K562 (cell line): ENCODE data around the gene PSMD11. TPM values are rescaled to one million over a fixed set of nuclear protein-coding genes. Genes with fewer than 3 reads are reported as not detected.

Experiments
- ATAC-seq: fragments of 200-7000 bp; cut with Tn5 transposase; 3 replicates; pipeline ENCODE4 v1.9.1; 2020; ENCODE audit warnings: moderate library complexity
- BruUV-seq: library from RNA; stranded (reverse); fragments of 400-500 nt; replicated peaks from 2 replicates; lab custom pipeline; 2021; lab: Mats Ljungman, UMichigan
- CTCF ChIA-PET: fragments of 300-600 bp; formaldehyde crosslinking; extraction: SDS; loops from one replicate; lab custom pipeline; 2021; ENCODE audit warnings: low intra/inter-chr PET ratio; lab: Yijun Ruan, JAX
- POLR2A ChIA-PET: fragments of 300-600, 350-650 bp; sonication (Branson Sonifier 250); formaldehyde crosslinking; extraction: SDS; loops from one replicate; lab custom pipeline; 2021; ENCODE audit warnings: antibody characterized with exemption, inconsistent platforms; lab: Yijun Ruan, JAX
- DNase-seq, 4 experiments: peaks; one replicate each; pipeline versions ENCODE4 v3.0.0 to v3.0.0-alpha.2; 2011 to 2018; ENCODE audit warnings: low spot score in 3 of 4, mixed read lengths in 3 of 4; ENCODE audit errors: extremely low read depth in 1 of 4
- FAIRE-seq: peaks from 2 replicates; lab custom pipeline; 2011; peaks lifted over from hg19 to GRCh38; lab: Jason Lieb, UNC
- H2AFZ ChIP-seq: 2 replicates; pipeline ENCODE4 v1.6.0; 2011; ENCODE audit warnings: low read depth, low read length, control low read depth, inconsistent platforms
- H3K27ac ChIP-seq: fragments of 200-600 bp; 3 replicates; pipeline ENCODE4 v1.8.0; 2011; ENCODE audit warnings: low read depth, mild to moderate bottlenecking, control low read depth, inconsistent platforms, low read length, moderate library complexity, mixed read lengths; ENCODE audit errors: extremely low read depth
- H3K27me3 ChIP-seq, 2 experiments: fragments of 300-600 bp in 1 of 2; 2 replicates in 1 of 2; 3 replicates in 1 of 2; pipeline versions ENCODE4 v1.6.0 to v1.8.0; 2011; ENCODE audit warnings: inconsistent platforms in 2 of 2, low read length in 2 of 2, mild to moderate bottlenecking in 1 of 2, mixed read lengths in 1 of 2, moderate library complexity in 1 of 2; ENCODE audit not compliant: control insufficient read depth in 2 of 2, insufficient read depth in 2 of 2
- H3K36me3 ChIP-seq: fragments of 300-600 bp; 3 replicates; pipeline ENCODE4 v1.8.0; 2011; ENCODE audit warnings: mild to moderate bottlenecking, low read length, inconsistent platforms; ENCODE audit not compliant: control insufficient read depth, insufficient read depth
- H3K4me1 ChIP-seq, 2 experiments: fragments of 200-600 bp in 1 of 2; replicated peaks in 1 of 2; 2 replicates in 1 of 2; 3 replicates in 1 of 2; pipeline versions ENCODE4 v1.5.1 to v1.8.0; 2011; ENCODE audit warnings: inconsistent platforms in 2 of 2, low read length in 2 of 2, mild to moderate bottlenecking in 1 of 2, mixed read lengths in 1 of 2, moderate library complexity in 1 of 2; ENCODE audit not compliant: control insufficient read depth in 2 of 2, insufficient read depth in 2 of 2
- H3K4me2 ChIP-seq: 2 replicates; pipeline ENCODE4 v1.6.1; 2011; ENCODE audit warnings: low read length, control low read depth, inconsistent platforms, mixed read lengths; ENCODE audit not compliant: insufficient read depth
- H3K4me3 ChIP-seq: fragments of 200-600 bp; sonication (generic), shearing (Covaris generic); 2 replicates; pipeline ENCODE4 v1.5.1; 2016; ENCODE audit warnings: control low read depth, inconsistent platforms
- H3K79me2 ChIP-seq: fragments of 200-600 bp; 3 replicates; pipeline ENCODE4 v1.8.0; 2011; ENCODE audit warnings: low read length, inconsistent platforms; ENCODE audit not compliant: control insufficient read depth, insufficient read depth
- H3K9ac ChIP-seq, 2 experiments: 2 replicates each; pipeline versions ENCODE4 v1.6.0 to v1.6.1; 2011; ENCODE audit warnings: low read depth in 2 of 2, low read length in 2 of 2, control low read depth in 1 of 2, inconsistent platforms in 1 of 2, mild to moderate bottlenecking in 1 of 2, mixed read lengths in 1 of 2; ENCODE audit not compliant: insufficient read depth in 1 of 2
- H3K9me1 ChIP-seq: one replicate; pipeline ENCODE4 v1.6.0; 2011; ENCODE audit warnings: inconsistent platforms, mild to moderate bottlenecking, low read length, moderate library complexity; ENCODE audit not compliant: control insufficient read depth, insufficient read depth
- H3K9me3 ChIP-seq: replicated peaks from 2 replicates; pipeline ENCODE4 v1.5.1; 2011; ENCODE audit warnings: low read depth, low read length, inconsistent platforms; ENCODE audit not compliant: control insufficient read depth, insufficient read depth
- H4K20me1 ChIP-seq: replicated peaks from 2 replicates; pipeline ENCODE4 v1.6.1; 2011; ENCODE audit warnings: low read length, inconsistent platforms, mixed read lengths; ENCODE audit not compliant: control insufficient read depth, insufficient read depth
- ARID3B ChIP-seq: fragments of 250-450 bp; sonication (Bioruptor Pico); IDR thresholded peaks from 2 replicates; pipeline ENCODE4 v1.4.0; 2020; ENCODE audit warnings: borderline replicate concordance
- BCOR ChIP-seq: fragments of 450-650 bp; IDR thresholded peaks from 2 replicates; pipeline ENCODE4 v1.6.1; 2016
- BMI1 ChIP-seq: fragments of 150-350 bp; IDR thresholded peaks from 2 replicates; pipeline ENCODE4 v1.6.1; 2014; ENCODE audit warnings: low read length
- BRCA1 ChIP-seq, 2 experiments: fragments of 450-650 bp in 1 of 2; sonication (generic) in 1 of 2; formaldehyde crosslinking in 1 of 2; IDR thresholded peaks; 2 replicates each; pipeline versions ENCODE4 v1.5.0 to v1.6.1; 2017 to 2020; ENCODE audit warnings: mild to moderate bottlenecking in 1 of 2, missing genetic modification reagents in 1 of 2
- CBX2 ChIP-seq: fragments of 200-600 bp; sonication (generic); IDR thresholded peaks from one replicate; pipeline ENCODE4 v1.6.1; 2012; ENCODE audit warnings: mild to moderate bottlenecking, low read length, inconsistent platforms; ENCODE audit not compliant: insufficient read depth, poor library complexity, severe bottlenecking
- ELF1 ChIP-seq: fragments of 200-800 bp; sonication (Bioruptor generic); IDR thresholded peaks from 2 replicates; pipeline ENCODE4 v1.6.1; 2016; ENCODE audit warnings: missing genetic modification characterization, missing compliant biosample characterization
- GATAD2B ChIP-seq: fragments of 450-650 bp; IDR thresholded peaks from 2 replicates; pipeline ENCODE4 v1.6.1; 2017; ENCODE audit warnings: mild to moderate bottlenecking, borderline replicate concordance
- HMG20A ChIP-seq: fragments of 450-650 bp; formaldehyde crosslinking; conservative IDR thresholded peaks from 2 replicates; pipeline ENCODE4 v1.4.0; 2020; ENCODE audit warnings: mild to moderate bottlenecking, mixed read lengths
- MTF1 ChIP-seq: fragments of 250-450 bp; sonication (Bioruptor Pico); IDR thresholded peaks from 2 replicates; pipeline ENCODE4 v1.9.0; 2021; ENCODE audit warnings: moderate library complexity, mild to moderate bottlenecking, inconsistent platforms, borderline replicate concordance
- MYNN ChIP-seq, 2 experiments: sonication (generic); formaldehyde crosslinking in 1 of 2; IDR thresholded peaks; 2 replicates each; pipeline versions ENCODE4 v1.5.0 to v1.6.1; 2016 to 2020; ENCODE audit warnings: antibody characterized with exemption in 1 of 2, missing genetic modification reagents in 1 of 2
- NEUROD1 ChIP-seq: fragments of 150-350 bp; IDR thresholded peaks from 2 replicates; pipeline ENCODE4 v1.6.1; 2014; ENCODE audit warnings: borderline replicate concordance, low read length, low read depth; ENCODE audit not compliant: partially characterized antibody
- NFIX ChIP-seq: fragments of 250-450 bp; sonication (Bioruptor Pico); IDR thresholded peaks from 2 replicates; pipeline ENCODE4 v1.4.0; 2020; ENCODE audit warnings: low read depth, mild to moderate bottlenecking, moderate library complexity
- SMC3 ChIP-seq: conservative IDR thresholded peaks from 2 replicates; pipeline ENCODE4 v1.6.1; 2011; ENCODE audit warnings: low read depth, low read length, improper control_type of control experiment; ENCODE audit not compliant: insufficient read depth
- TCFL5 ChIP-seq: fragments of 250-450 bp; sonication (Bioruptor Pico); conservative IDR thresholded peaks from 2 replicates; pipeline ENCODE4 v1.6.1; 2021; ENCODE audit warnings: mild to moderate bottlenecking, moderate library complexity, matching md5 sums
- WGBS: fragments of 100-300 bp; shearing (Covaris generic); methylation state at CpG from one replicate; pipeline ENCODE4 v1.1.6; 2016; ENCODE audit warnings: low coverage, mixed read lengths; ENCODE audit not compliant: insufficient coverage; ENCODE audit errors: missing lambda C conversion rate; 5-methylcytosine and 5-hydroxymethylcytosine counted together
- in situ Hi-C: fragments of 300-500 bp; cut with MboI; formaldehyde crosslinking; loops from 4 replicates; pipeline ENCODE4 v1.15.0; 2018; ENCODE audit warnings: inconsistent platforms, mixed read lengths
- intact Hi-C: fragments of 100-400 bp; cut with micrococcal nuclease; formaldehyde crosslinking; loops from 2 replicates; pipeline ENCODE4 v1.14.2; 2022
- polyA plus RNA-seq, 8 experiments: library from polyadenylated mRNA; depleted of rRNA in 4 of 8; stranded (reverse) in 5 of 8; unstranded in 3 of 8; fragments of >200 nt; fragmentation: Nextera tagmentation in 2 of 8; fragmentation: Illumina TruSeq in 1 of 8; extraction: Ambion mirVana in 2 of 8; extraction: Trizol in 1 of 8; gene quantifications; 2 replicates each; pipeline versions ENCODE4 v1.2.1 to v1.2.3, GENCODE V29; 2011 to 2014; ENCODE audit warnings: inconsistent platforms in 1 of 8, missing spikeins in 1 of 8
- total RNA-seq, 7 experiments: library from RNA; depleted of rRNA in 6 of 7; stranded (reverse); fragments of >200 nt in 6 of 7; fragmentation: Illumina TruSeq in 2 of 7; extraction: Trizol in 2 of 7; gene quantifications; 2 replicates each; pipeline versions ENCODE4 v1.2.1 to v1.2.3, GENCODE V29; 2011 to 2021; ENCODE audit warnings: low replicate concordance in 1 of 7
- TF ChIP-seq, protein P1 (sequence below): fragments of 250-450 bp; sonication (Bioruptor Pico); IDR thresholded peaks from 2 replicates; pipeline ENCODE4 v1.5.0; 2022; ENCODE audit warnings: mild to moderate bottlenecking

PSMD11 gene
- total and polyA plus RNA-seq, 9 of the 15 experiments (the other 6 are each of a cell fraction or from before 2014, with no cell fraction given): 104 to 378 (median 158) TPM

- H3K9me1 ChIP-seq: no peaks in the 10 kb centered on the region
- DNase-seq: no peak
- peak overlapping the region; percentile 22; the same call in 1 of the 2 replicates for H3K4me2 ChIP-seq
- H2AFZ ChIP-seq: no peak overlapping the region
- ChIA-PET POLR2A (interaction anchor here (0.7 to 1.7 kb wide), 2 partner anchors 10 to 585 kb away, joined by 3 to 7 read pairs; no protein-coding TSS in a partner anchor), CTCF (no interaction called here)
- intact Hi-C loops: loop anchor here (10.0 kb wide), 1 partner anchor 167 kb away; no protein-coding TSS in a partner anchor
- no peaks in the 10 kb centered on the region for H3K27me3 ChIP-seq
- no TSS peak for BruUV-seq
- 90% methylated on average over 14 of the region's 16 CpGs for WGBS
- no peak for FAIRE-seq
- no peak overlapping the region; the same call in 1 of the 2 replicates for H3K4me3 ChIP-seq
- peaks cover 17% of the 10 kb centered on the region; the same call in 2 of the 3 replicates for H3K79me2 ChIP-seq
- peaks cover 10% of the 10 kb centered on the region; the same call in 1 of the 2 replicates for H4K20me1 ChIP-seq
- H3K4me1 ChIP-seq: peaks cover 16 to 57% of the 10 kb centered on the region in 2 experiments; a peak in 4 of 5 replicates
- no peak for ATAC-seq
- H3K9ac ChIP-seq: peak overlapping the region in 1 of 2 experiments; percentile 94; a peak in 1 of 4 replicates
- peaks cover 38% of the 10 kb centered on the region; the same call in 2 of the 3 replicates for H3K36me3 ChIP-seq
- TF ChIP-seq CBX2: no peak
- no peak for TF ChIP-seq ELF1 (tag)
- TF ChIP-seq ARID3B (CRISPR knock-in tag): no peak
- no peak for TF ChIP-seq GATAD2B
- no peak for TF ChIP-seq MTF1
- no peak for TF ChIP-seq HMG20A (CRISPR knock-in tag)
- no peak for TF ChIP-seq NEUROD1
- TF ChIP-seq BMI1: no peak
- no peak for TF ChIP-seq NFIX (CRISPR knock-in tag)
- TF ChIP-seq MYNN (IDR thresholded peaks at IDR 0.05): no peak
- TF ChIP-seq MYNN (CRISPR knock-in tag; IDR thresholded peaks at IDR 0.05): no peak
- TF ChIP-seq, protein P1, sequence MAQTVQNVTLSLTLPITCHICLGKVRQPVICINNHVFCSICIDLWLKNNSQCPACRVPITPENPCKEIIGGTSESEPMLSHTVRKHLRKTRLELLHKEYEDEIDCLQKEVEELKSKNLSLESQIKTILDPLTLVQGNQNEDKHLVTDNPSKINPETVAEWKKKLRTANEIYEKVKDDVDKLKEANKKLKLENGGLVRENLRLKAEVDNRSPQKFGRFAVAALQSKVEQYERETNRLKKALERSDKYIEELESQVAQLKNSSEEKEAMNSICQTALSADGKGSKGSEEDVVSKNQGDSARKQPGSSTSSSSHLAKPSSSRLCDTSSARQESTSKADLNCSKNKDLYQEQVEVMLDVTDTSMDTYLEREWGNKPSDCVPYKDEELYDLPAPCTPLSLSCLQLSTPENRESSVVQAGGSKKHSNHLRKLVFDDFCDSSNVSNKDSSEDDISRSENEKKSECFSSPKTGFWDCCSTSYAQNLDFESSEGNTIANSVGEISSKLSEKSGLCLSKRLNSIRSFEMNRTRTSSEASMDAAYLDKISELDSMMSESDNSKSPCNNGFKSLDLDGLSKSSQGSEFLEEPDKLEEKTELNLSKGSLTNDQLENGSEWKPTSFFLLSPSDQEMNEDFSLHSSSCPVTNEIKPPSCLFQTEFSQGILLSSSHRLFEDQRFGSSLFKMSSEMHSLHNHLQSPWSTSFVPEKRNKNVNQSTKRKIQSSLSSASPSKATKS: no peak
- TF ChIP-seq TCFL5 (CRISPR knock-in tag): no peak
- no peak for TF ChIP-seq SMC3
- TF ChIP-seq BCOR: no peak
- no peak for TF ChIP-seq BRCA1 (IDR thresholded peaks at IDR 0.05)
- no peak for TF ChIP-seq BRCA1 (CRISPR knock-in tag; IDR thresholded peaks at IDR 0.05)
- no peaks in the 10 kb centered on the region for H3K9me3 ChIP-seq
- no peak overlapping the region for H3K27ac ChIP-seq
- in situ Hi-C loops: no loop called here
These were observed 43.9 kb downstream of the PSMD11 start for GRCh38 chr17:32488177-32488542.
